ENCODE results near the gene SGK1. TPM values are rescaled to one million over a fixed set of nuclear protein-coding genes. Genes with fewer than 3 reads are reported as not detected.

The SGK1 gene
- total RNA-seq: 1,000 to 10,000 TPM in 2 of 4 donors, 100 to 1,000 TPM in 2; 172 to 1,533 (median 978) TPM

DNA sequence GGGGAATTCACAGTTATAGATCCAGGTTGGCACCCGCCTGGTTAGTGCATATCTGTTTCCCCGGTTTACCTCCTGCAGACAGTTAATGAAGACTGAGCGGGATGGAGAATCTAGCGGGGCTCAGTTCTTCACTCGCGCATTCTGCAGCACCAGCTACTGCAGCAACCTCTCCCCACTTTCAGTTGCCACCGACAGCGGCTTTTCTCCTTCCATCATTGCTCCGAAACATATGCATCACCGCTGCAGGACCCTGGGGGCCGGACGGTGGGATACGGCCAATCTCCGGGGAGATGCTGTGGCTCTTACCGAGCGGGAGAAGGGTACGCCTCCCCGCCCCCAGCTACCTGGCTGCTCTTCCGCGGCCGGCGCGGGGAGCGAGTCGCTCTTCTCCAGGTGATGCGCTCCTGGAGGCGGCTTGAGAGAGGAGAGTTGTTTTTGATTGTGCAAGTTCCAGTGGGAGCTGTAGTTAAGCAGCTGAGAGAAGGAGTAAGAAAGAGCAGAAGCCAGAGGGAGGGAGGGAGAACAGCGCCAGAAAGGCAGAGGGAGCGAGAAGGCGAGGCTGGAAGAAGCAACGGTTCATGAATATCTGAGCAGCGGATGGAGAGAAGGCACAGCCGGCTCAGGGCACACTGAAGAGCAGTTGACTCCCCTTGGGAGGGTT is at the start of gene SGK1:
Gene SGK1, minus strand, starts transcription at position 642 of the 661 bp plus-strand sequence. CDS start 652 bp downstream, outside the sequence.
- H3K36me3 ChIP-seq: no peaks in the 10 kb centered on the region
- no peaks in the 10 kb centered on the region for H3K4me1 ChIP-seq
- no peak within 1 kb of the TSS for H3K27ac ChIP-seq
- peak within 1 kb of the TSS; percentile 14 to 49 (median 43) for H3K4me3 ChIP-seq
- H3K27me3 ChIP-seq: no peaks in the 10 kb centered on the region
- H3K9me3 ChIP-seq: no peaks in the 10 kb centered on the region
- DNase-seq: no peak
- TF ChIP-seq, protein P1, sequence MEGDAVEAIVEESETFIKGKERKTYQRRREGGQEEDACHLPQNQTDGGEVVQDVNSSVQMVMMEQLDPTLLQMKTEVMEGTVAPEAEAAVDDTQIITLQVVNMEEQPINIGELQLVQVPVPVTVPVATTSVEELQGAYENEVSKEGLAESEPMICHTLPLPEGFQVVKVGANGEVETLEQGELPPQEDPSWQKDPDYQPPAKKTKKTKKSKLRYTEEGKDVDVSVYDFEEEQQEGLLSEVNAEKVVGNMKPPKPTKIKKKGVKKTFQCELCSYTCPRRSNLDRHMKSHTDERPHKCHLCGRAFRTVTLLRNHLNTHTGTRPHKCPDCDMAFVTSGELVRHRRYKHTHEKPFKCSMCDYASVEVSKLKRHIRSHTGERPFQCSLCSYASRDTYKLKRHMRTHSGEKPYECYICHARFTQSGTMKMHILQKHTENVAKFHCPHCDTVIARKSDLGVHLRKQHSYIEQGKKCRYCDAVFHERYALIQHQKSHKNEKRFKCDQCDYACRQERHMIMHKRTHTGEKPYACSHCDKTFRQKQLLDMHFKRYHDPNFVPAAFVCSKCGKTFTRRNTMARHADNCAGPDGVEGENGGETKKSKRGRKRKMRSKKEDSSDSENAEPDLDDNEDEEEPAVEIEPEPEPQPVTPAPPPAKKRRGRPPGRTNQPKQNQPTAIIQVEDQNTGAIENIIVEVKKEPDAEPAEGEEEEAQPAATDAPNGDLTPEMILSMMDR (IDR thresholded peaks at IDR 0.05): peak in 1 of 6 experiments; percentile 19
- TF ChIP-seq POLR2A (IDR thresholded peaks at IDR 0.05): no peak

DNA sequence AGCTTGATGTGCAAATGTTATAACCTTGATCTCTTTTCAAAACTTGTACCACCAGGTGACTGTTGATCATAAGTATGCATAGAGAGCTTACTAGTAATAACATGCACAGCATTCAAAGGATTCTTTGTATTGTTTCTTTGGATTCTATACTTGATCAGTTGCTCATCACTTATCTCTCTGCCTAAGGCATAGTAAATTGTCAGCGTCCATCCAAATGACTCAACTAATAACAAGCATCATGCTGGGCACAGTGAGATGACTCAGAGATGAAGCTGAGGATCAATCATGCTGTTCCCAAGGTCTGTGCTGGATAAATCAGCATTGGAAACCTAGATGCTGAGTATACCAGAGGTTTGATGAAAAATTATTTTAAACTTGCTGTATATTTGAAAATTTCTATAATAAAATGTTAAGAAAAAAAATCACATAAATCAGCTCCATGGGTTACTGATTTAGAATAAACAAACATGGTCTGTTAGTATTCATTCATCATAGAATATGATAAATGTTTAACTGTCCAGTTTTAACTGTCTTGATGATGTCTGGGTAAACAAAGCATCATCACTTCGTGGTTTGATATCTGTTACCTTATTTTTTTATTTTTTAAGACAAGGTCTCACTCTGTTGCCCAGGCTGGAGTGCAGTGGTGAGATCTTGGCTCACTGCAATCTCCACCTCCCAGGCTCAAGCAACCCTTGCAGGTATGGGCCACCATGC is 45.6 kb upstream of the SGK1 start:
- no peak for TF ChIP-seq POLR2A (IDR thresholded peaks at IDR 0.05)
- TF ChIP-seq, protein P1 (IDR thresholded peaks at IDR 0.05): no peak

DNA sequence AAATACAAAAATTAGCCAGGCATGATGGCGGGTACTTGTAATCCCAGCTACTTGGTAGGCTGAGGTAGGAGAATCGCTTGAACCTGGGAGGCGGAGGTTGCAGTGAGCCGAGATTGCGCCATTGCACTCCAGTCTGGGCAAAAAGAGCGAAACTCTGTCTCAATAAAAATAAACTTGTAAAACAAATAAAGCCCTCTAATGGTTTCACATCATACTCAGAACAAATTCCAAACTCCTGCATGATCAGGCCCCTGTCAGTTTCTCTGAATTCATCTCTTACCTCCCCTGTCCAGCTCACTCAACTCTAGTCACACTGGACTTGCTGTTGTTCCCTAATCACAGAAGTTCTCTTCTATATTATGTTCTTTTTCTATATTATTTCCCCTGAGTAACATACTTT is 43.1 kb upstream of the SGK1 start:
- DNase-seq: no peak
- Histone ChIP-seq H3K36me3 (no peaks in the 10 kb centered on the region), H3K9me3 (no peaks in the 10 kb centered on the region), H3K4me3 (no peak overlapping the region), H3K27me3 (no peaks in the 10 kb centered on the region), H3K4me1 (no peaks in the 10 kb centered on the region), H3K27ac (no peak overlapping the region)
- TF ChIP-seq, protein P1 (IDR thresholded peaks at IDR 0.05): no peak
- TF ChIP-seq POLR2A (IDR thresholded peaks at IDR 0.05): no peak

More for the DNA sequence above, 45.6 kb upstream of the SGK1 start:
- Histone ChIP-seq H3K4me1 (no peaks in the 10 kb centered on the region), H3K9me3 (no peaks in the 10 kb centered on the region), H3K27ac (no peak overlapping the region), H3K36me3 (no peaks in the 10 kb centered on the region), H3K27me3 (no peaks in the 10 kb centered on the region), H3K4me3 (no peak overlapping the region)
- DNase-seq: no peak

DNA sequence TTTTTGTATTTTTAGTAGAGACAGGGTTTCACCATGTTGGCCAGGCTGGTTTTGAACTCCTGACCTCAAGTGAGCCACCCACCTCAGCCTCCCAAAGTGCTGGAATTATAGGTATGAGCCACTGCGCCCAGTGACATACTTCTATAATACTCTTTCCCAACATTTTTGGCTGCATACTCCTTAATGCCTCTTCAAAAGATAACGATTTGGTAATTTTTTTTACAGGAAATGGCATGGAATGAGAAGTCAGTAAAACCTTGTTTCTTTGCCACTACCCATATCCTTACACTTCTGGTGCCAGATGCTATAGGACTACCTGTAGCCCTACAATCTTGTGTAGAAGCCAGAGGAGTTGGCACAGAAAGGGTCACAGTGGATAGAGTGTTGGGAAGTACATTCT is 41.4 kb upstream of the SGK1 start:
- Histone ChIP-seq H3K4me3 (no peak overlapping the region), H3K27me3 (no peaks in the 10 kb centered on the region), H3K27ac (no peak overlapping the region), H3K9me3 (no peaks in the 10 kb centered on the region), H3K4me1 (no peaks in the 10 kb centered on the region), H3K36me3 (no peaks in the 10 kb centered on the region)
- no peak for DNase-seq
- no peak for TF ChIP-seq POLR2A (IDR thresholded peaks at IDR 0.05)
- TF ChIP-seq, protein P1 (IDR thresholded peaks at IDR 0.05): no peak

DNA sequence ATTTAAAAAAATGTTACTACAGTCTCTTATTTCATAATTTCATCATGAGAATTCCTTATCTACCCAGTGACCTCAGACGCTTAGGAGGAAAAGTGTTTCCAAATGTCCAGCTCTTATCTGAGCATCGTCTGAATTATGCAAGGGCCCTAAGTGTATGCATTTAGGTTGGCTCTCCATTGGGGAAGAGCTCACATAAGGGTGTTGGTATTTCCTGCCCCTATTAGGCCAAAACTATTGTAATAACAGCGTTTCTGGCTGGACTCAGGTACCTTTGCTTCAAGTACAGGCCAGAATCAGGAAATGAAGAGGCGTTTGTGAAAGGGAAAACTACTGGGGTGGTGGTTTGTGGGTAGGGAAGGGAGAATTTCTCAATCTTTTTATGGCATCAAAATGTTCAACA is 40.4 kb upstream of the SGK1 start:
- no peaks in the 10 kb centered on the region for H3K27me3 ChIP-seq

More for the DNA sequence above, 40.4 kb upstream of the SGK1 start:
- no peaks in the 10 kb centered on the region for H3K36me3 ChIP-seq
- no peak for DNase-seq
- no peak overlapping the region for H3K27ac ChIP-seq
- H3K9me3 ChIP-seq: no peaks in the 10 kb centered on the region
- H3K4me1 ChIP-seq: no peaks in the 10 kb centered on the region
- no peak overlapping the region for H3K4me3 ChIP-seq
- TF ChIP-seq, protein P1 (IDR thresholded peaks at IDR 0.05): no peak
- no peak for TF ChIP-seq POLR2A (IDR thresholded peaks at IDR 0.05)

Data from Peyer's patch (tissue), 4 donors.